Ovary (tissue), 3 donors: ENCODE results near the gene ERICH4.

Experiments used
- POLR2A ChIP-seq: fragments of 450-650 bp; IDR thresholded peaks from one replicate; pipeline ENCODE4 v1.6.1; 2017; ENCODE audit warnings: antibody characterized with exemption, mild to moderate bottlenecking, moderate library complexity
- TF ChIP-seq, protein P1 (sequence below), 3 donors: fragments of 450-650 bp in 2 of 3; fragments of 200-600 bp in 1 of 3; IDR thresholded peaks; one replicate each; pipeline versions ENCODE4 v1.5.1 to v1.8.0; 2016 to 2022; ENCODE audit warnings: antibody characterized with exemption in 3 of 3, mild to moderate bottlenecking in 1 of 3
- donor health status: DM: no; HTN: no; CAD: no.

DNA sequence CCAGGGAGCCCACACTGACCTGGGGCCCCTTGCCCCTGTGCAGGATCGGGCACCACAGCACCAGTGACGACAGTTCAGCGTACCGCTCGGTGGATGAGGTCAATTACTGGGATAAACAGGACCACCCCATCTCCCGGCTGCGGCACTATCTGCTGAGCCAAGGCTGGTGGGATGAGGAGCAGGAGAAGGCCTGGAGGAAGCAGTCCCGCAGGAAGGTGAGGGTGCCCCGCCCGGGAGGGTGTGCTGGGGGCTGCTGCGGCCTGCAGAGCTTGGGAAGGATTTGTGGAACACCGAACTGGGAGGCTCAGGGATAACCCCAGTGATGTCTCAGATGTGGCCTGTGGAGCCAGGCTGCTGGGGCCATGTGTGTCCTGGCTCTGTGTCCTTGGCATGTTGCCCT, 20.0 kb upstream of the ERICH4 start:
- no peak for TF ChIP-seq POLR2A
- TF ChIP-seq, protein P1, sequence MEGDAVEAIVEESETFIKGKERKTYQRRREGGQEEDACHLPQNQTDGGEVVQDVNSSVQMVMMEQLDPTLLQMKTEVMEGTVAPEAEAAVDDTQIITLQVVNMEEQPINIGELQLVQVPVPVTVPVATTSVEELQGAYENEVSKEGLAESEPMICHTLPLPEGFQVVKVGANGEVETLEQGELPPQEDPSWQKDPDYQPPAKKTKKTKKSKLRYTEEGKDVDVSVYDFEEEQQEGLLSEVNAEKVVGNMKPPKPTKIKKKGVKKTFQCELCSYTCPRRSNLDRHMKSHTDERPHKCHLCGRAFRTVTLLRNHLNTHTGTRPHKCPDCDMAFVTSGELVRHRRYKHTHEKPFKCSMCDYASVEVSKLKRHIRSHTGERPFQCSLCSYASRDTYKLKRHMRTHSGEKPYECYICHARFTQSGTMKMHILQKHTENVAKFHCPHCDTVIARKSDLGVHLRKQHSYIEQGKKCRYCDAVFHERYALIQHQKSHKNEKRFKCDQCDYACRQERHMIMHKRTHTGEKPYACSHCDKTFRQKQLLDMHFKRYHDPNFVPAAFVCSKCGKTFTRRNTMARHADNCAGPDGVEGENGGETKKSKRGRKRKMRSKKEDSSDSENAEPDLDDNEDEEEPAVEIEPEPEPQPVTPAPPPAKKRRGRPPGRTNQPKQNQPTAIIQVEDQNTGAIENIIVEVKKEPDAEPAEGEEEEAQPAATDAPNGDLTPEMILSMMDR (IDR thresholded peaks at IDR 0.05) = no peak
